Stimulated activated CD8-positive, alpha-beta memory T cell treated with anti-CD3 and anti-CD28 coated beads, Interleukin-15, amount 100 ng/mL, for 1 hour (primary cell): ENCODE results near the gene PSMC1.

Experiments used
- DNase-seq: peaks from one replicate; pipeline ENCODE4 v3.0.0-alpha.2; 2020; ENCODE audit warnings: low read depth

Gene PSMC1

GRCh38 chr14:90276646-90277367, 20.5 kb downstream of the PSMC1 start:
- no peak for DNase-seq

GRCh38 chr14:90277581-90278198, 21.3 kb downstream of the PSMC1 start:
- no peak for DNase-seq

- no peak for DNase-seq
Measured at GRCh38 chr14:90278199-90279175, 22.1 kb downstream of the PSMC1 start.

- DNase-seq: no peak
Measured at GRCh38 chr14:90280096-90280495, 23.7 kb downstream of the PSMC1 start.

GRCh38 chr14:90281261-90281660, 24.9 kb downstream of the PSMC1 start:
- DNase-seq: no peak

- no peak for DNase-seq
Measured at GRCh38 chr14:90281756-90282155, 25.4 kb downstream of the PSMC1 start.

- DNase-seq: no peak
Measured at GRCh38 chr14:90287791-90288190, 31.4 kb downstream of the PSMC1 start.

GRCh38 chr14:90288651-90289355, 32.5 kb downstream of the PSMC1 start:
- DNase-seq: no peak

GRCh38 chr14:90290337-90291011, 34.1 kb downstream of the PSMC1 start:
- no peak for DNase-seq

- DNase-seq: no peak
Measured at GRCh38 chr14:90291699-90292098, 35.3 kb downstream of the PSMC1 start.

- DNase-seq: no peak
Measured at GRCh38 chr14:90293766-90294730, 37.7 kb downstream of the PSMC1 start.

- no peak for DNase-seq
Measured at GRCh38 chr14:90294872-90295271, 38.5 kb downstream of the PSMC1 start.

- DNase-seq: no peak
Measured at GRCh38 chr14:90295870-90296516, 39.6 kb downstream of the PSMC1 start.

GRCh38 chr14:90296641-90297040, 40.3 kb downstream of the PSMC1 start:
- no peak for DNase-seq

GRCh38 chr14:90297876-90298629, 41.7 kb downstream of the PSMC1 start:
- no peak for DNase-seq

GRCh38 chr14:90299408-90299807, 43.1 kb downstream of the PSMC1 start:
- DNase-seq: no peak

GRCh38 chr14:90300611-90301047, 44.3 kb downstream of the PSMC1 start:
- no peak for DNase-seq

- DNase-seq: no peak
Measured at GRCh38 chr14:90301122-90301521, 44.8 kb downstream of the PSMC1 start.

GRCh38 chr14:90301668-90302090, 45.3 kb downstream of the PSMC1 start:
- DNase-seq: no peak
